Endothelial cell of umbilical vein (primary cell): Measurements from ENCODE around the gene MPST. TPM values are rescaled to one million over a fixed set of nuclear protein-coding genes. Genes with fewer than 3 reads are reported as not detected.

Experiments
- BruUV-seq: library from RNA; stranded (reverse); fragments of 400-500 nt; replicated peaks from 2 replicates; lab custom pipeline; 2021; lab: Mats Ljungman, UMichigan
- CTCF ChIA-PET: fragments of 300-600, 350-600 bp; sonication (Branson Sonifier 250); formaldehyde crosslinking; loops from one replicate; lab custom pipeline; 2021; ENCODE audit warnings: antibody characterized with exemption, inconsistent platforms; lab: Charles Lee
- POLR2A ChIA-PET: fragments of 300-600, 350-600 bp; sonication (Branson Sonifier 250); formaldehyde crosslinking; loops from one replicate; lab custom pipeline; 2021; ENCODE audit warnings: antibody characterized with exemption, inconsistent platforms; lab: Charles Lee
- DNase-seq: peaks from one replicate; pipeline ENCODE4 v3.0.0-alpha.2; 2011; ENCODE audit warnings: low read depth, low spot score
- FAIRE-seq: peaks from 2 replicates; lab custom pipeline; 2011; peaks lifted over from hg19 to GRCh38; lab: Jason Lieb, UNC
- H2AFZ ChIP-seq: 2 replicates; pipeline ENCODE4 v1.6.0; 2012; ENCODE audit warnings: low read depth, low read length, control low read depth, inconsistent platforms
- H3K27ac ChIP-seq: 2 replicates; pipeline ENCODE4 v1.5.1; 2011; ENCODE audit warnings: low read depth, mild to moderate bottlenecking, control low read depth, low read length, moderate library complexity; ENCODE audit not compliant: insufficient read depth
- H3K27me3 ChIP-seq, 2 experiments: 2 replicates each; pipeline versions ENCODE4 v1.6.0 to v1.6.1; 2011; ENCODE audit warnings: low read length in 2 of 2, mixed read lengths in 1 of 2; ENCODE audit not compliant: control insufficient read depth in 2 of 2, insufficient read depth in 2 of 2
- H3K36me3 ChIP-seq, 2 experiments: 2 replicates in 1 of 2; 3 replicates in 1 of 2; pipeline ENCODE4 v1.5.1; 2011; ENCODE audit warnings: low read length in 2 of 2, mild to moderate bottlenecking in 1 of 2, moderate library complexity in 1 of 2; ENCODE audit not compliant: control insufficient read depth in 2 of 2, insufficient read depth in 2 of 2; ENCODE audit errors: extremely low read depth in 1 of 2
- H3K4me1 ChIP-seq: 3 replicates; pipeline ENCODE4 v1.5.1; 2011; ENCODE audit warnings: mild to moderate bottlenecking, low read length; ENCODE audit not compliant: control insufficient read depth, insufficient read depth; ENCODE audit errors: extremely low read depth
- H3K4me2 ChIP-seq: 2 replicates; pipeline ENCODE4 v1.6.1; 2011; ENCODE audit warnings: low read length, control low read depth, mixed read lengths; ENCODE audit not compliant: insufficient read depth
- H3K4me3 ChIP-seq, 3 experiments: fragments of 200-600 bp in 1 of 3; sonication (generic), shearing (Covaris generic) in 1 of 3; replicated peaks in 1 of 3; 2 replicates each; pipeline ENCODE4 v1.5.1; 2011 to 2016; ENCODE audit warnings: control low read depth in 3 of 3, low read length in 3 of 3, mild to moderate bottlenecking in 2 of 3, inconsistent platforms in 1 of 3, low read depth in 1 of 3, moderate library complexity in 1 of 3; ENCODE audit not compliant: insufficient read depth in 1 of 3
- H3K79me2 ChIP-seq: 2 replicates; pipeline ENCODE4 v1.6.0; 2012; ENCODE audit warnings: low read length, inconsistent platforms; ENCODE audit not compliant: control insufficient read depth, insufficient read depth
- H3K9ac ChIP-seq: replicated peaks from 2 replicates; pipeline ENCODE3; 2011; ENCODE audit warnings: low read length, control low read depth; ENCODE audit not compliant: insufficient read depth; ENCODE audit errors: extremely low read depth
- H3K9me1 ChIP-seq: replicated peaks from 3 replicates; pipeline ENCODE4 v1.6.0; 2011; ENCODE audit warnings: mild to moderate bottlenecking, low read length; ENCODE audit not compliant: control insufficient read depth, insufficient read depth; ENCODE audit errors: extremely low read depth
- H3K9me3 ChIP-seq: replicated peaks from 2 replicates; pipeline ENCODE4 v1.5.1; 2012; ENCODE audit warnings: low read length, inconsistent platforms; ENCODE audit not compliant: control insufficient read depth, insufficient read depth
- H4K20me1 ChIP-seq: replicated peaks from 2 replicates; pipeline ENCODE3; 2011; ENCODE audit warnings: mild to moderate bottlenecking, low read length; ENCODE audit not compliant: control insufficient read depth, insufficient read depth; ENCODE audit errors: extremely low read depth
- CTCF ChIP-seq, 2 donors: IDR thresholded peaks; 1 replicate in 1 of 2; 2 replicates in 1 of 2; pipeline ENCODE4 v1.5.1; 2011; ENCODE audit warnings: low read length in 2 of 2, mild to moderate bottlenecking in 2 of 2, moderate library complexity in 2 of 2, control low read depth in 1 of 2, inconsistent platforms in 1 of 2, low read depth in 1 of 2; ENCODE audit not compliant: insufficient read depth in 1 of 2; ENCODE audit errors: extremely low read depth in 1 of 2
- EZH2 ChIP-seq: IDR thresholded peaks from 2 replicates; pipeline ENCODE4 v1.6.1; 2012; ENCODE audit warnings: borderline replicate concordance, low read depth, mild to moderate bottlenecking, moderate library complexity, low read length, inconsistent platforms; ENCODE audit not compliant: severe bottlenecking
- FOS ChIP-seq: IDR thresholded peaks from 2 replicates; pipeline ENCODE4 v1.6.1; 2011; ENCODE audit warnings: mild to moderate bottlenecking, low read length, moderate library complexity, borderline replicate concordance; ENCODE audit not compliant: insufficient read depth
- GATA2 ChIP-seq: IDR thresholded peaks from 2 replicates; pipeline ENCODE4 v1.7.0; 2011; ENCODE audit warnings: low read depth, mild to moderate bottlenecking, moderate library complexity, mixed read lengths, low read length; ENCODE audit not compliant: insufficient read length, insufficient read depth
- JUN ChIP-seq: IDR thresholded peaks from 2 replicates; pipeline ENCODE4 v1.6.1; 2011; ENCODE audit warnings: borderline replicate concordance, low read depth; ENCODE audit not compliant: insufficient read length, insufficient read depth
- MAX ChIP-seq: IDR thresholded peaks from 2 replicates; pipeline ENCODE4 v1.6.1; 2011; ENCODE audit not compliant: insufficient read depth, insufficient read length
- MYC ChIP-seq: IDR thresholded peaks from one replicate; pipeline ENCODE4 v1.6.1; 2011; ENCODE audit warnings: mild to moderate bottlenecking, low read depth, low read length
- POLR2A ChIP-seq: IDR thresholded peaks from 2 replicates; pipeline ENCODE4 v1.6.1; 2012; ENCODE audit warnings: low read depth, mild to moderate bottlenecking, control low read depth, low read length
- POLR2AphosphoS5 ChIP-seq: IDR thresholded peaks from 2 replicates; pipeline ENCODE4 v1.6.1; 2012; ENCODE audit warnings: low read depth, mild to moderate bottlenecking, control low read depth, low read length, moderate library complexity; ENCODE audit not compliant: insufficient read depth
- dilution Hi-C: fragments of 300-500 bp; cut with MboI; formaldehyde crosslinking; loops from one replicate; pipeline ENCODE4 v1.15.0; 2019; ENCODE audit warnings: low sequenced_read_pairs; ENCODE audit not compliant: extremely low pct_ligation_motif_present
- intact Hi-C: fragments of 100-400 bp; cut with micrococcal nuclease; formaldehyde crosslinking; loops from one replicate; pipeline ENCODE4 v1.10.0; 2022
- polyA plus RNA-seq, 4 experiments: library from polyadenylated mRNA; depleted of rRNA in 3 of 4; stranded (reverse) in 3 of 4; unstranded in 1 of 4; fragments of >200 nt; gene quantifications; 2 replicates each; pipeline versions ENCODE4 v1.2.1 to v1.2.3, GENCODE V29; 2011 to 2012; ENCODE audit warnings: missing spikeins in 1 of 4
- total RNA-seq: library from RNA; stranded (reverse); gene quantifications from 2 replicates; pipeline ENCODE4 v1.2.3, GENCODE V29; 2021

Gene MPST
- total and polyA plus RNA-seq, 2 donors (not counting 3 experiments of a cell fraction or from before 2014, with no cell fraction given), result 93.2 to 124 TPM

- ChIA-PET POLR2A (no interaction called here), CTCF (no interaction called here)
- intact Hi-C loops, result no loop called here
- no TSS peak for BruUV-seq
- FAIRE-seq (no peak), DNase-seq (no peak)
- Histone ChIP-seq H3K4me2 (no peak overlapping the region), H3K4me1 (peaks cover 7% of the 10 kb centered on the region), H3K27me3 (no peaks in the 10 kb centered on the region), H3K4me3 (no peak overlapping the region), H3K9me1 (no peaks in the 10 kb centered on the region), H4K20me1 (no peaks in the 10 kb centered on the region), H2AFZ (no peak overlapping the region), H3K79me2 (peaks cover 3% of the 10 kb centered on the region), H3K9ac (no peak overlapping the region), H3K36me3 (peaks cover 0 to 32% of the 10 kb centered on the region in 2 experiments), H3K9me3 (no peaks in the 10 kb centered on the region), H3K27ac (no peak overlapping the region)
- TF ChIP-seq GATA2, result no peak
- TF ChIP-seq CTCF (IDR thresholded peaks at IDR 0.05; ENCODE audit: extremely low read depth in 1 of 2, insufficient read depth in 1 of 2, low read depth in 1 of 2, low read length in 2 of 2), result no peak
- TF ChIP-seq POLR2A, result no peak
- TF ChIP-seq FOS, result no peak
- TF ChIP-seq EZH2, result no peak
- TF ChIP-seq JUN, result no peak
- TF ChIP-seq POLR2AphosphoS5, result no peak
- no peak for TF ChIP-seq MYC
- no peak for TF ChIP-seq MAX
- dilution Hi-C loops, result no loop called here
Measured at GRCh38 chr22:37053310-37054055, 33.9 kb downstream of the MPST start.
